Iris pigment epithelial cell (primary cell): Measurements from ENCODE around the gene TMEM59.

Experiments
- DNase-seq: peaks from one replicate; pipeline ENCODE4 v3.0.0-alpha.2; 2011; ENCODE audit warnings: low read depth

The TMEM59 gene

DNA sequence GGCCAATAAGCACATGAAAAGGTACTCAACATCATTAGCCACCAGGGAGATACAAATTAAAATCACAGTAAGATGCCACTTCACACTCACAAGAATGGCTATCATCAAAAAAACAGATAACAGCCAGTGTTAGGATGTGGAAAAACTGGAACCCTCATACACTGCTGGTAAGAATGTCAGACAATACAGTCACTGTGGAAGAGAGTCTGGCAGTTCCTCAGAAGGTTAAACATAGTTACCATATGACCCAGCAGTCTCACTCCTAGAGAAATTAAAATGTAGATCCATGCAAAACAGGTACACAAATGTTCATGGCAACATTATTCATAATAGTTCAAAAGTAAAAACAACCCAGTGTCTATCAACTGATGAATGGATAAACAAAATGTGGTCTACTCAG, 68.3 kb downstream of the TMEM59 start:
- DNase-seq, result no peak

DNA sequence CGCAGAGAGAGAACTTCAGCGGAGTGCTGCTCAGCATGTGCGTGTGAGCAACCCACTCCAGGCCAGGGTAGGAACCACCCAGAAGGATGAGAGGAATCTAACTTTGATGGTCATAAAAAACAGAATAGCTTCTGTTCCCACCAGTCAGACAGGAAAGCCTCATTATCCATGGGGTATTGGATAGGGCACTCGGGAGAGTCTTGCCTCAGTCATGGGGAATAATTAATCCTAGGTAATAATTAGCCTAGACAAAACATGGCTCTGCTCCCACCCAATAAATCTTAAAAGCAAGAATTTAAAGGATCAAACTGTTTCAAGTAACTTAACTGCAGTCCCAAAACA, 70.3 kb downstream of the TMEM59 start:
- DNase-seq, result no peak

- DNase-seq, result peak; percentile 41
Observed at GRCh38 chr1:53982034-53982762, 70.8 kb downstream of the TMEM59 start.

DNA sequence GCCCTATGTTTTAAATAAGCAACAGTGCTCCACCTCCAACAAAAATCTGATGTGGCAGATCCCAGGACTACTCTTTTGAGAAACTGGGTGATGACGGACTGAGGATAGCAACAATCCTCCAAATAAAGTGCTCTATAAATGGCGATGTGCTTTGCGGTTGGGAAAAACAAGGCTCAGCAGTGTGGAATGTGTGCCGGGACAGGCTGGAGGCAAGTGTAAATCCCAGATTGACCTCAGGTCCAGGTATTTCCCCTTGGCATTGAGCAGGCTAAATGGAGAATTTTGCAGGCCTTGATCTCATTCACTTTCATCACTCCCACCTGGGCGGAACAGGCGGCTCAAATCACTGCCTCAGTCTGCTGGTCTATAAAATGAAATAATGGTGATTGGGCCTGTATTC, 71.8 kb downstream of the TMEM59 start:
- DNase-seq, result no peak

DNA sequence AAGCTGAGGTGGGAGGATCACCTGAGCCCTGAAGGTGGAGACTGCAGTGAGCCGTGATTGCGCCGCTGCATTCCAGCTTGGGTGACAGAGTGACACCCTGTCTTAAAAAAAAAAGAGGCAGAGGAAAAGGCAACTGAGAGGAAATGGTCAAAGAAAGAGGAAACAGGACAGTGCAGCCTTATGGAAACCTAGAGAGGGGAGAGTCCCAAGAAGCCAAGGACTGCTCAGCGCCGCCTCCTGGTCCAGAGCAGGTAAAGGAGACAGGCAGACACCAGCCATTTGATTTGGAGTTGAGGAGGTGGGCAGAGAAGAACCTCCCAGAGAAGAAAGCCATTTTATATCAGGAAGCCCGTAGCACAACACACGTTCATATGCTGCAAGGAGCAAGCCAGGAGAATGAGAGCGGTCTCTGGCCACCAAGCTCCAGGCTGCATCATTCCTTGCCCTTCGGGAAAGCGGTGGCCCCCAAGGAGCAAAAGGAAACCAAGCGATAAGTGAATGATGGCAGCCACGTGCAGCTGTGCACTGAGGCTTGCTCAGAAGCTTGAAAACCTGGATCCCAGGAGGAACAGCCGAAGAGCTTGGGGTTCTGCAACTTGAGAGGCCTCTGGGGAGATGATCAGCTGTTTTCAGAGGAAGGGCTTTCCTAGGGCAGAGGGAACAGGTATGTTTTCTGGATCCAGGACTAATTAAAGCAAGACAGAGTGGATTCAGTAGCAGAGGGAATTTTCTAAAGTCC, 73.1 kb downstream of the TMEM59 start:
- DNase-seq, result no peak
